ENCODE data around the gene MGAT3. TPM values are rescaled to one million over a fixed set of nuclear protein-coding genes. Genes with fewer than 3 reads are reported as not detected.

The MGAT3 gene
- total and polyA plus RNA-seq, 2 of the 8 experiments (the other 6 are each of a cell fraction or from before 2014, with no cell fraction given): 4.3 to 9.2 TPM

DNA sequence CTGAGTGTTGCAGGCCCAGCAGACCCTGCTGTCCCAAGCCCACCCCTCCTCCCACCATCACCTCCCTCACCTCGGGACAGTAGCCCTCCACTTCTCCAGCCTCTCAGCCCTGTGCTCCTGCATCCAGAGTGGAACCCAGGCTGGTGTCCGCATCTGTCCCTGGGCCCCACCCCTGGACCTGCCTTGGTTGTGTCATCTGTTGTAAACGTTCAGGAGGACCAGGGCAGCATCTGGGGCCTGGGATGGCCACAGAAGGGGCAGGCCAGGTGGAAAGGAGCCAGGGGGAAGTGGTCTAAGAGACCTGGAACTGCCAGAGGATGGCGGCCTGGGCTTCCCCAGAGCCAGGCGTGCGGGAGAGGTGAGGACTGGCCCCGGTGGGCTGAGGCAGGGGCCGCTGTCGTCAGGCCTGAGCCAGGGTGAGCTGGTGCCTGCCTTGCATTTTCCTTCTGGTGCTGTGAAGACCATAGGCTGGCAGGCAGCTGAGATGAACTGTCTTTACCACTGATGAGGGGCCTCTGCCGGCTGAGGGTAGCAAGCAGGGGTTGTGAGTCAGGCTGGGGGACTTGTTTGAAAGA lies 26.1 kb upstream of the MGAT3 start:
- Histone ChIP-seq H3K27ac (ENCODE audit: low read depth, low read length) (no peak overlapping the region), H4K8ac (ENCODE audit: extremely low read depth, insufficient read depth, low read length) (peak overlapping the region; percentile 57; the same call in 1 of the 2 replicates), H3K23ac (ENCODE audit: insufficient read length) (no peak overlapping the region), H4K20me1 (replicated peaks in 1 of 2; ENCODE audit: control insufficient read depth in 1 of 2, insufficient read depth in 2 of 2, low read length in 2 of 2) (peaks cover 0 to 3% of the 10 kb centered on the region in 2 experiments), H3K23me2 (ENCODE audit: low read depth, low read length) (no peaks in the 10 kb centered on the region; the same call in 1 of the 2 replicates), H3K4me1 (replicated peaks in 1 of 4; ENCODE audit: control insufficient read depth in 3 of 4, insufficient read depth in 4 of 4, low read length in 3 of 4) (peaks cover 8 to 23% (median 17%) of the 10 kb centered on the region in 4 experiments), H3K79me1 (ENCODE audit: low read depth, low read length) (no peaks in the 10 kb centered on the region; the same call in 1 of the 2 replicates), H3K14ac (ENCODE audit: insufficient read length) (no peak overlapping the region), H4K5ac (ENCODE audit: insufficient read length, low read depth, low read length) (no peak overlapping the region), H3K4ac (replicated peaks; ENCODE audit: insufficient read length, low read depth, low read length) (no peak overlapping the region), H3K18ac (ENCODE audit: extremely low read depth, low read length) (peak overlapping the region; percentile 32; the same call in 1 of the 2 replicates), H2BK20ac (ENCODE audit: low read length) (no peak overlapping the region), H4K91ac (replicated peaks; ENCODE audit: insufficient read length, low read length) (peak overlapping the region; percentile 93), H3K56ac (replicated peaks; ENCODE audit: insufficient read length, low read depth, low read length) (no peak overlapping the region), H2BK12ac (ENCODE audit: low read depth, low read length) (peak overlapping the region; percentile 98; the same call in 1 of the 2 replicates), H2BK5ac (ENCODE audit: low read depth, low read length) (peak overlapping the region; percentile 98), H2BK15ac (ENCODE audit: low read length) (no peak overlapping the region), H2BK120ac (replicated peaks; ENCODE audit: low read depth, low read length) (no peak overlapping the region), H3K9me3 (ENCODE audit: insufficient read depth in 2 of 2, low read depth in 1 of 2, low read length in 1 of 2) (no peaks in the 10 kb centered on the region), H3K79me2 (ENCODE audit: control insufficient read depth in 1 of 2, insufficient read depth in 2 of 2, low read length in 2 of 2) (no peaks in the 10 kb centered on the region), H3K4me3 (ENCODE audit: extremely low read depth in 1 of 4, insufficient read depth in 2 of 4, low read depth in 3 of 4, low read length in 4 of 4) (no peak overlapping the region), H3K36me3 (ENCODE audit: control insufficient read depth in 2 of 4, insufficient read depth in 4 of 4, low read length in 3 of 4) (peaks cover 0 to 11% (median 3%) of the 10 kb centered on the region in 4 experiments; a peak in 4 of 8 replicates), H3K9ac (replicated peaks in 1 of 4; ENCODE audit: extremely low read depth in 1 of 4, low read depth in 3 of 4, low read length in 3 of 4) (no peak overlapping the region), H2AK5ac (ENCODE audit: low read depth, low read length) (no peak overlapping the region), H3K4me2 (ENCODE audit: insufficient read depth in 1 of 2, low read depth in 2 of 2, low read length in 2 of 2) (no peak overlapping the region), H2AFZ (ENCODE audit: low read length) (no peak overlapping the region), H3K27me3 (replicated peaks in 1 of 4; ENCODE audit: control insufficient read depth in 3 of 4, extremely low read depth in 1 of 4, insufficient read depth in 3 of 4, low read length in 3 of 4) (no peaks in the 10 kb centered on the region)
- FAIRE-seq (no peak), DNase-seq (ENCODE audit: low read depth in 1 of 2, low spot score in 2 of 2) (no peak)
- POLR2A ChIA-PET (ENCODE audit: partially characterized antibody): interaction anchor here (5.5 kb wide), 1 partner anchor 113 kb away, joined by 48 read pairs; the partner anchor contains the start of gene RPL3
- CTCF ChIA-PET (ENCODE audit: partially characterized antibody): interaction anchor here (1.3 kb wide), 2 partner anchors 10 to 561 kb away, joined by 3 read pairs; no protein-coding TSS in a partner anchor
- 89% methylated on average over 10 of the region's 10 CpGs; no CpG with 5 or more reads in 1 of the 2 experiments for WGBS, 2 experiments (ENCODE audit: extremely low coverage in 1 of 2, insufficient coverage in 1 of 2, insufficient read length in 1 of 2, insufficient replicate concordance in 2 of 2, low coverage in 1 of 2, low lambda C conversion rate in 2 of 2, missing lambda C conversion rate in 1 of 2)
- no peak for TF ChIP-seq CREB1 (IDR thresholded peaks at IDR 0.05)
- TF ChIP-seq TEAD4 (IDR thresholded peaks at IDR 0.05; ENCODE audit: low read depth, low read length): no peak
- TF ChIP-seq HDAC6 (IDR thresholded peaks at IDR 0.05; ENCODE audit: low read depth, low read length): no peak
- TF ChIP-seq POLR2AphosphoS5 (IDR thresholded peaks at IDR 0.05; ENCODE audit: low read depth, low read length): no peak
- no peak for TF ChIP-seq CBX8 (IDR thresholded peaks at IDR 0.05; ENCODE audit: borderline replicate concordance, low read depth, low read length)
- no peak for TF ChIP-seq KDM1A (IDR thresholded peaks at IDR 0.05; ENCODE audit: borderline replicate concordance, low read length)
- TF ChIP-seq, protein P1, sequence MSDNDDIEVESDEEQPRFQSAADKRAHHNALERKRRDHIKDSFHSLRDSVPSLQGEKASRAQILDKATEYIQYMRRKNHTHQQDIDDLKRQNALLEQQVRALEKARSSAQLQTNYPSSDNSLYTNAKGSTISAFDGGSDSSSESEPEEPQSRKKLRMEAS (IDR thresholded peaks at IDR 0.05): no peak
- no peak for TF ChIP-seq MAFK (IDR thresholded peaks at IDR 0.05; ENCODE audit: low read depth, low read length)
- no peak for TF ChIP-seq CTBP2 (IDR thresholded peaks at IDR 0.05; ENCODE audit: borderline replicate concordance, insufficient read depth, insufficient read length, low read length)
- TF ChIP-seq CBX5 (IDR thresholded peaks at IDR 0.05; ENCODE audit: low read depth, low read length): no peak
- no peak for TF ChIP-seq POU5F1 (IDR thresholded peaks at IDR 0.05; ENCODE audit: low read depth, low read length)
- TF ChIP-seq YY1 (IDR thresholded peaks at IDR 0.05; ENCODE audit: low read depth, low read length): no peak
- no peak for TF ChIP-seq BCL11A (IDR thresholded peaks at IDR 0.05; ENCODE audit: low read depth in 2 of 2, low read length in 2 of 2)
- TF ChIP-seq SUZ12 (IDR thresholded peaks at IDR 0.05; ENCODE audit: low read length): no peak

All from H1 (cell line).